SU-DHL-6 (cell line): ENCODE measurements around the gene CDKN2AIPNL.

Source experiments
- CTCF ChIP-seq: fragments of 200-600 bp; sonication (generic); IDR thresholded peaks from one replicate; pipeline ENCODE4 v1.5.1; 2017; ENCODE audit warnings: antibody characterized with exemption, mild to moderate bottlenecking, low read length, moderate library complexity; ENCODE audit not compliant: insufficient read depth, poor library complexity, severe bottlenecking
- EZH2phosphoT487 ChIP-seq: fragments of 200-600 bp; sonication (generic), shearing (Covaris generic); conservative IDR thresholded peaks from 2 replicates; pipeline ENCODE4 v1.6.1; 2018; ENCODE audit warnings: mild to moderate bottlenecking, antibody characterized with exemption, low read length, moderate library complexity, mixed read lengths

GRCh38 chr5:134456825-134457224 lies 45.1 kb upstream of the CDKN2AIPNL start:
- TF ChIP-seq CTCF (no peak), EZH2phosphoT487 (no peak)
